Fibroblast of the aortic adventitia (primary cell): Measurements from ENCODE around the gene CDK17. TPM values are rescaled to one million over a fixed set of nuclear protein-coding genes. Genes with fewer than 3 reads are reported as not detected.

Experiments used
- DNase-seq: peaks from one replicate; pipeline ENCODE4 v3.0.0-alpha.2; 2010; ENCODE audit warnings: low read depth
- H3K4me3 ChIP-seq: 2 replicates; pipeline ENCODE4 v1.5.1; 2011; ENCODE audit warnings: low read depth, mild to moderate bottlenecking, control low read depth, low read length, moderate library complexity
- total RNA-seq: library from RNA; depleted of rRNA; stranded (reverse); fragments of >200 nt; gene quantifications from 2 replicates; pipeline ENCODE4 v1.2.3, GENCODE V29; 2012; ENCODE audit warnings: low replicate concordance
- TF ChIP-seq, protein P1 (sequence below): IDR thresholded peaks from 2 replicates; pipeline ENCODE4 v1.5.1; 2011; ENCODE audit warnings: mild to moderate bottlenecking, low read length, control low read depth, inconsistent platforms; ENCODE audit not compliant: insufficient read depth

Gene CDK17
- total RNA-seq, 1 donor: 49.1 TPM

DNA sequence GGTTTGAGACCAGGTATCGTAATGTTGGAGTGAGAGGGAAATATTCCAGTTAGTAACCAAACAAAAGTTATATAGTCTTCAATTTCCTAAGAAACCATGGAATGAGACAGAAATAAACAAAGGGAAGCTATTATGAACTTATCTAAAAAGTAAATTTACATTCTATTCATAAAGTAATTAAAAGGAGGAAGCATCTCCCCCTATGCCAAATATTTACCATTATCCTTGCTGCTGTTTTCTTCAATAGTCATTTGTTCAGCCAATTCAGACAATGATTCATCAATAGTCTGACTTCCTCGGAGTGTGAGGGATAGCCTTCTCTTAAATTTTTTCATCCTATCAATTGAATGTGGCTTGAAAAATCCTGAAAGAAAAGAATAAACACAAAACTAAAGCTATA, 65.7 kb downstream of the CDK17 start:
- TF ChIP-seq, protein P1, sequence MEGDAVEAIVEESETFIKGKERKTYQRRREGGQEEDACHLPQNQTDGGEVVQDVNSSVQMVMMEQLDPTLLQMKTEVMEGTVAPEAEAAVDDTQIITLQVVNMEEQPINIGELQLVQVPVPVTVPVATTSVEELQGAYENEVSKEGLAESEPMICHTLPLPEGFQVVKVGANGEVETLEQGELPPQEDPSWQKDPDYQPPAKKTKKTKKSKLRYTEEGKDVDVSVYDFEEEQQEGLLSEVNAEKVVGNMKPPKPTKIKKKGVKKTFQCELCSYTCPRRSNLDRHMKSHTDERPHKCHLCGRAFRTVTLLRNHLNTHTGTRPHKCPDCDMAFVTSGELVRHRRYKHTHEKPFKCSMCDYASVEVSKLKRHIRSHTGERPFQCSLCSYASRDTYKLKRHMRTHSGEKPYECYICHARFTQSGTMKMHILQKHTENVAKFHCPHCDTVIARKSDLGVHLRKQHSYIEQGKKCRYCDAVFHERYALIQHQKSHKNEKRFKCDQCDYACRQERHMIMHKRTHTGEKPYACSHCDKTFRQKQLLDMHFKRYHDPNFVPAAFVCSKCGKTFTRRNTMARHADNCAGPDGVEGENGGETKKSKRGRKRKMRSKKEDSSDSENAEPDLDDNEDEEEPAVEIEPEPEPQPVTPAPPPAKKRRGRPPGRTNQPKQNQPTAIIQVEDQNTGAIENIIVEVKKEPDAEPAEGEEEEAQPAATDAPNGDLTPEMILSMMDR: no peak
- no peak overlapping the region for H3K4me3 ChIP-seq
- no peak for DNase-seq

DNA sequence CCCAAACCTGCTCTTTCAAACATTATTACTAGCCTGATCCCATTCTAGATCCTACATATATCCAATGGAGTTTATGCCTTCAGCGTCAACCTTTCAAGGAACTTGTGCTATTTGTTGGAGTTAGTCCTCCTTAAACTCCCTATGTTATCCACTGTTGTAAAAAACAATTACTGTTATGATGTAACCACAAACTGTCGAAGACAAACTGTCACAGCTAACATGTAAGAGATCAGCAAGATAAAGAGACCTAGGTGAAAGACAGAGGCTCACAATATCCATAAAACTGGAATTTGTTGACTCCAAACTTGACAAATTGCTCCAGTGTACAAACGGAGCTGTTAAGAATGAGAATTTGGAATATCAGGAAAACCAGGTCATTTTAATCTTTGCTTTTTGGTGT, 70.7 kb downstream of the CDK17 start:
- TF ChIP-seq, protein P1: no peak
- H3K4me3 ChIP-seq: no peak overlapping the region
- no peak for DNase-seq

DNA sequence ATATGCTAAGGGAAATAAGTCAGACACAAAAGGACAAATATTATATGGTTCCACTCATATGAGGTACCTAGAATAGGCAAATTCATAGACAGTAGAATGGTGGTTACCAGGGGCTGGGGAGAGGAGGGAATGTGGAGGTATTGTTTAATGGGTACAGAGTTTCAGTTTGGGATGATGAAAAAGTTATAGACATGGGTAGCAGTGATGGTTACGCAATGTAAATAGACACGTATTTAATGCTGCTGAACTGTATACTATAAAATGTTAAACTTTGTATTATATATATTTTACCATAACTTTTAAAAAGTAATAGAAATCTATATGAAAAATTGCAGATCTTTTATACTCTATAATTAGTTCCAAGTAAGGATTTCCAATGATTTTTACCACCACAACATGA, 71.2 kb downstream of the CDK17 start:
- TF ChIP-seq, protein P1: no peak
- H3K4me3 ChIP-seq: no peak overlapping the region
- no peak for DNase-seq

DNA sequence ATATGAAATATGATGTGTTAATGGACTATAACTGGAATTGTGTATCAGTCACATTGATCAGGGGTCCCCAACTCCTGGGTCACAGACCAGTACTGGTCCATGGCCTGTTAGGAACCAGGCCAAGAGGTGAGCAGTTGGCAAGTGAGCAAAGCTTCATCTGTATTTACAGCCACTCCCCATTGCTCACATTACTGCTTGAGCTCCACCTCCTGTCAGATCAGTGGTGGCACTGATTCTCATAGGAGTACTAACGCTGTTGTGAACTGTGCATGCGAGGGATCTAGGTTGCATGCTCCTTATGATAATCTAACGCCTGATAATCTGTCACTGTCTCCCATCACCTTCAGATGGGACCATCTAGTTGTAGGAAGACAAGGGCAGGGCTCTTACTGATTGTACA, 72.3 kb downstream of the CDK17 start:
- no peak overlapping the region for H3K4me3 ChIP-seq
- TF ChIP-seq, protein P1: no peak
- DNase-seq: no peak

DNA sequence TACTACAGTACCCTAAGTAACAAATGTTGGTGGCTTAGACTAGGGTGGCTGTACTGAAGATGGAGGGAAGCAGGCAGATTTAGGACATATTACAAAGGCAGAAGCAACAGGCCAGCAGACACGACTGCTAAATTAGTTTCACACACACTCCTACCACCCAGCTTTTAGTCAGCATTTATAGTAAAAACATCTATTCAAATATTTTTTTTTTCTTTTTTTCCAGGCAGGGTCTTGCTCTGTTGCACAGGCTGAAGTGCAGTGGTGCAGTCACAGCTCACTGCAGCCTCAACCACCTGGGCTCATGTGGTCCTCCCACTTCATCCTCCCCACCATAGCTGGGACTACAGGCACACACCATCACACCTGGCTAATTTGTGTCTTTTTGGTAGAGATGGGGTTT, 72.9 kb downstream of the CDK17 start:
- no peak overlapping the region for H3K4me3 ChIP-seq
- TF ChIP-seq, protein P1: no peak

DNA sequence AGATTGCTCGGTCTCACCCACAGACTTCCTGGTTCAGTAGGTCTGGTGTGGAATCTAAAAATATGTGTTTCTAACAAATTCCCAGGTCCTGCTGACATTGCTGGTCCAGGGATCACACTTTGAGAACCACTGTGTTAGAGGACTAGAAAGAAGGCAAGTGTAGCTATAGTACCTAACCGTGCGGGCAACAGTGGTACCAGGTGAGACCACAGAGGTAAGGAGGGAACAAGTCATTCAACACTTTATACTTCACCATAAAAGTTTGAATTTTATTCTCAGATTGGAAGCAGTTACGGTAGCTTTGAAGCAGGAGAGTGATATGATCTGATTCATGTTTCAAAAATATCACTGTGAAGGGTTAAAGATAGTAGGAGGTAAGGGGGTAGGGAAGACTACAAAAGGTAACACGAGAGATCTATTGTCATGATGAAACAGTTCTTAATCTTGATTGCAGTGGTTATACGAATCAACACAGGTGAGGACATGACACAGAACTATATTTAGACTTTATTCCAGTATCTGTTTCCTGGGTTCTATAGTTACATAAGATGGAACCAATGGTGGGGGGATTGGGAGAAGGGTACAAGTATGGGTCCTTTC, 73.5 kb downstream of the CDK17 start:
- TF ChIP-seq, protein P1: no peak
- no peak overlapping the region for H3K4me3 ChIP-seq
- no peak for DNase-seq

More for the DNA sequence above, 72.9 kb downstream of the CDK17 start:
- no peak for DNase-seq

DNA sequence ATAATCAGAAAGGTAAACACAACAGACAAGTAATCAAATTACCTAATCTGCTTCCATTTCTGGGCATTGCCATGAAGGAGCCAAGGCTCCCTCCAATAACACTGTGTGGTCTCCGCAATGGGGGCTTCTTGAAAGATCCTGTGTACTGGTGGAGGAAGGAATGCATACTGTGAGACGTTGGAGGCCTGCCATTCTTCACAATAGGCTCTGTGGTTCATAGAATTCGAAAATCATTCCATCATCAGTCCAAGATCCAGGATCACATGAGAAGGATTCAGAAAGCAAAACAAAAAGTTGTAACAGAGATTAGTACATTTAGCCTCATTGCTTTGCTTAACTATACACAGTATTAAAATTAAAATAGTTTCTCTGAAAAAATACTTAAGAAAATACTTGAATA, 76.3 kb downstream of the CDK17 start:
- H3K4me3 ChIP-seq: no peak overlapping the region
- TF ChIP-seq, protein P1: no peak
- DNase-seq: peak; percentile 28
